Suprapubic skin (tissue), 3 donors: Measurements from ENCODE around the gene TSPOAP1.

ENCODE experiments used
- EP300 ChIP-seq: sonication (generic); formaldehyde crosslinking; IDR thresholded peaks from one replicate; pipeline ENCODE4 v1.6.1; 2017; ENCODE audit warnings: antibody characterized with exemption
- TF ChIP-seq, protein P1 (sequence below), 2 donors: fragments of 200-600 bp in 1 of 2; fragments of 450-650 bp in 1 of 2; sonication (generic) in 1 of 2; IDR thresholded peaks; one replicate each; pipeline ENCODE4 v1.5.1; 2016 to 2019; ENCODE audit warnings: antibody characterized with exemption in 2 of 2, mild to moderate bottlenecking in 1 of 2, moderate library complexity in 1 of 2

DNA sequence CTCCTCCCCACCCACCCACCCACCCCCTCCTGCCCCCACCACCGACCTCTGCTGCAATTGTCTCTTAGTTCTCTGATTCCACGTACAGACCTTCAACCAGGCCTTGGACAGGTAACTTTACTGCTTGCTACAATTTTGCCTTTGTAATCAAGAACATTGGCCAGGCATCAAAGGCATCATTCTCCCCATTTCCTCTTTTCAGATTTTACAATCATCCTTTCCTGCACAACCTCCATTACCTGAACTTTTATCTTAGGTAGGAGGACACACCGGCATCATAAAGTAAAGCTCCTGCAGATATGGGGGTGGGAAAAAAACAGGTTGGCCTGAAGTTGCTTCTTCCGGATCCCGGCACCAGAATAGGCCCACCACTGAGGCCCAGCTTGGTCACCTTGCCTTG lies 49.1 kb upstream of the TSPOAP1 start:
- TF ChIP-seq, protein P1, sequence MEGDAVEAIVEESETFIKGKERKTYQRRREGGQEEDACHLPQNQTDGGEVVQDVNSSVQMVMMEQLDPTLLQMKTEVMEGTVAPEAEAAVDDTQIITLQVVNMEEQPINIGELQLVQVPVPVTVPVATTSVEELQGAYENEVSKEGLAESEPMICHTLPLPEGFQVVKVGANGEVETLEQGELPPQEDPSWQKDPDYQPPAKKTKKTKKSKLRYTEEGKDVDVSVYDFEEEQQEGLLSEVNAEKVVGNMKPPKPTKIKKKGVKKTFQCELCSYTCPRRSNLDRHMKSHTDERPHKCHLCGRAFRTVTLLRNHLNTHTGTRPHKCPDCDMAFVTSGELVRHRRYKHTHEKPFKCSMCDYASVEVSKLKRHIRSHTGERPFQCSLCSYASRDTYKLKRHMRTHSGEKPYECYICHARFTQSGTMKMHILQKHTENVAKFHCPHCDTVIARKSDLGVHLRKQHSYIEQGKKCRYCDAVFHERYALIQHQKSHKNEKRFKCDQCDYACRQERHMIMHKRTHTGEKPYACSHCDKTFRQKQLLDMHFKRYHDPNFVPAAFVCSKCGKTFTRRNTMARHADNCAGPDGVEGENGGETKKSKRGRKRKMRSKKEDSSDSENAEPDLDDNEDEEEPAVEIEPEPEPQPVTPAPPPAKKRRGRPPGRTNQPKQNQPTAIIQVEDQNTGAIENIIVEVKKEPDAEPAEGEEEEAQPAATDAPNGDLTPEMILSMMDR (IDR thresholded peaks at IDR 0.05): no peak
- TF ChIP-seq EP300: no peak
